ENCODE measurements around the gene SEMA4A. TPM values are rescaled to one million over a fixed set of nuclear protein-coding genes. Genes with fewer than 3 reads are reported as not detected.

SEMA4A gene
- total and polyA plus RNA-seq, 9 of the 15 experiments (the other 6 are each of a cell fraction or from before 2014, with no cell fraction given): 0.04 to 1.7 (median 0.45) TPM

DNA sequence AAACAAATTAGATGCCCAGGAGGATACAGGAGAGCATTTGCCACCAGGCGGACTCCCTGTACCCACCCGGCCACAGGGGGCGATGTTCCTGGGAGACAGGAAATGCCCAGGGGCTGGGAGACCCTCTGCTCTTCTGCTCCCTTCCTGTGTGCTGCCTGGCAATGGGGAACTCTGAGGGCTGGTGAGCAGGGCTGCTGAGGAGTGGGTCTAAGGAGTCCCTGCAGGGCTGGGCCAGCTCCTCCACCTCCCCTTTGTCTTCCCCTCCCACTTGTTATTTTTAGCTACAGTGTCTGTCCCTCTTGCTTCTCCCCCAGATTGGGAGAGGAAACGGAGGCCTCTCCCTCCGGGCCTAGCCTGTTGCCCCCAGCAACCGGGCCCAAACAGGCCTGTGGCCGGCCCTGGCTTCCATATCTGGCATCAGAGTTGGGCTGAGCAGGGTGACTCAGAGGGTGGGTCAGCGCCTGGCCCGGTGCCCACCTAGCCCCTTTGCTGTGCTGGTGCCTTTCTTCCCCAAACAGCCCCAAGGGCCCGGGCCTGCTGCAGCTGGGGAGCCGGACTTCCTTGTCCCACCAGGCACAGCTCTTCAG, 27.2 kb upstream of the SEMA4A start (continued):
- TF ChIP-seq UBTF (IDR thresholded peaks at IDR 0.05; ENCODE audit: borderline replicate concordance in 1 of 2, low read depth in 2 of 2, low read length in 2 of 2): 0 out of 4 replicates have a peak, but pooled peaks of 1 of the 2 experiments have one; percentile 4
- TF ChIP-seq POLR2G (IDR thresholded peaks at IDR 0.05; ENCODE audit: low read depth, low read length): peak; percentile 47; the same call in 1 of the 2 replicates
- no peak for TF ChIP-seq BRF1 (IDR thresholded peaks at IDR 0.05; ENCODE audit: borderline replicate concordance, extremely low read depth, insufficient read length)
- TF ChIP-seq MYBL2 (IDR thresholded peaks at IDR 0.05; ENCODE audit: low read depth): no peak
- TF ChIP-seq MYBL2 (CRISPR knock-in tag; IDR thresholded peaks at IDR 0.05; ENCODE audit: borderline replicate concordance): no peak
- no peak for TF ChIP-seq ZNF551 (CRISPR knock-in tag; IDR thresholded peaks at IDR 0.05)
- no peak for TF ChIP-seq ZNF324 (CRISPR knock-in tag; IDR thresholded peaks at IDR 0.05)
- peak in 1 of 2 experiments; percentile 8; a peak in 1 of 4 replicates for TF ChIP-seq SIN3A (IDR thresholded peaks at IDR 0.05; ENCODE audit: borderline replicate concordance in 2 of 2, control insufficient read depth in 1 of 2, low read depth in 2 of 2, low read length in 2 of 2)
- TF ChIP-seq BCLAF1 (IDR thresholded peaks at IDR 0.05; ENCODE audit: borderline replicate concordance in 1 of 2, control insufficient read depth in 1 of 2, low read depth in 2 of 2, low read length in 1 of 2): no peak
- TF ChIP-seq TCF7L2 (IDR thresholded peaks at IDR 0.05; ENCODE audit: low read depth, low read length): no peak
- no peak for TF ChIP-seq SREBF1 (IDR thresholded peaks at IDR 0.05; ENCODE audit: borderline replicate concordance, low read depth, low read length)
- no peak for TF ChIP-seq HMGN3 (IDR thresholded peaks at IDR 0.05; ENCODE audit: borderline replicate concordance, extremely low read depth, insufficient read length, low read depth, low read length)
- TF ChIP-seq SMARCB1 (IDR thresholded peaks at IDR 0.05; ENCODE audit: insufficient read length, low read depth): no peak
- TF ChIP-seq MTA1 (IDR thresholded peaks at IDR 0.05; ENCODE audit: borderline replicate concordance): peak; percentile 20; the same call in 1 of the 2 replicates
- peak; percentile 80; the same call in 1 of the 2 replicates for TF ChIP-seq DPF2 (IDR thresholded peaks at IDR 0.05)
- no peak for TF ChIP-seq ARID2 (IDR thresholded peaks at IDR 0.05)
- TF ChIP-seq FIP1L1 (IDR thresholded peaks at IDR 0.05; ENCODE audit: low read depth, low read length, poor library complexity, severe bottlenecking): no peak
- peak; percentile 60; the same call in 1 of the 2 replicates for TF ChIP-seq GATA2 (CRISPR knock-in tag; IDR thresholded peaks at IDR 0.05)
- TF ChIP-seq NFRKB (IDR thresholded peaks at IDR 0.05; ENCODE audit: low read depth): no peak
- TF ChIP-seq SMARCE1 (IDR thresholded peaks at IDR 0.05): peak; percentile 82
- peak; percentile 55; the same call in 1 of the 2 replicates for TF ChIP-seq ETV5 (CRISPR knock-in tag; IDR thresholded peaks at IDR 0.05; ENCODE audit: low read depth)
- TF ChIP-seq, protein P1, sequence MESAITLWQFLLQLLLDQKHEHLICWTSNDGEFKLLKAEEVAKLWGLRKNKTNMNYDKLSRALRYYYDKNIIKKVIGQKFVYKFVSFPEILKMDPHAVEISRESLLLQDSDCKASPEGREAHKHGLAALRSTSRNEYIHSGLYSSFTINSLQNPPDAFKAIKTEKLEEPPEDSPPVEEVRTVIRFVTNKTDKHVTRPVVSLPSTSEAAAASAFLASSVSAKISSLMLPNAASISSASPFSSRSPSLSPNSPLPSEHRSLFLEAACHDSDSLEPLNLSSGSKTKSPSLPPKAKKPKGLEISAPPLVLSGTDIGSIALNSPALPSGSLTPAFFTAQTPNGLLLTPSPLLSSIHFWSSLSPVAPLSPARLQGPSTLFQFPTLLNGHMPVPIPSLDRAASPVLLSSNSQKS (CRISPR knock-in tag; IDR thresholded peaks at IDR 0.05): no peak
